Measurements from ENCODE around the gene MT1M.

MT1M gene

GRCh38 chr16:56604966-56605365, 27.5 kb upstream of the MT1M start:
- DNase-seq (ENCODE audit: extremely low spot score), result no peak
- POLR2A ChIA-PET, result no interaction called here
- CTCF ChIA-PET, result interaction anchor here (0.9 to 4.3 kb wide), 4 partner anchors 29 to 359 kb away, joined by 3 to 35 read pairs (median 4); no protein-coding TSS in a partner anchor
- TF ChIP-seq CTCF (IDR thresholded peaks at IDR 0.05; ENCODE audit: control extremely low read depth, extremely low read depth, low read depth, missing control alignments), result no peak

GRCh38 chr16:56605475-56605874, 27.0 kb upstream of the MT1M start:
- CTCF ChIA-PET, result interaction anchor here (0.9 to 4.3 kb wide), 4 partner anchors 29 to 359 kb away, joined by 3 to 35 read pairs (median 4); no protein-coding TSS in a partner anchor
- no peak for DNase-seq (ENCODE audit: extremely low spot score)
- TF ChIP-seq CTCF (IDR thresholded peaks at IDR 0.05; ENCODE audit: control extremely low read depth, extremely low read depth, low read depth, missing control alignments), result no peak
- POLR2A ChIA-PET, result no interaction called here

- no peak for DNase-seq (ENCODE audit: extremely low spot score)
- POLR2A ChIA-PET, result no interaction called here
- no peak for TF ChIP-seq CTCF (IDR thresholded peaks at IDR 0.05; ENCODE audit: control extremely low read depth, extremely low read depth, low read depth, missing control alignments)
- CTCF ChIA-PET, result interaction anchor here (1.3 to 4.3 kb wide), 2 partner anchors 97 to 358 kb away, joined by 3 to 35 read pairs; no protein-coding TSS in a partner anchor
Measured at GRCh38 chr16:56606071-56606475, 26.4 kb upstream of the MT1M start.

GRCh38 chr16:56606476-56607108, 25.9 kb upstream of the MT1M start:
- DNase-seq (ENCODE audit: extremely low spot score), result no peak
- CTCF ChIA-PET, result interaction anchor here (1.0 to 4.3 kb wide), 4 partner anchors 30 to 358 kb away, joined by 3 to 35 read pairs (median 3); no protein-coding TSS in a partner anchor
- TF ChIP-seq CTCF (IDR thresholded peaks at IDR 0.05; ENCODE audit: control extremely low read depth, extremely low read depth, low read depth, missing control alignments), result no peak
- POLR2A ChIA-PET, result no interaction called here

- CTCF ChIA-PET, result interaction anchor here (1.0 to 1.1 kb wide), 2 partner anchors 30 to 95 kb away, joined by 3 read pairs; no protein-coding TSS in a partner anchor
- POLR2A ChIA-PET, result no interaction called here
- DNase-seq (ENCODE audit: extremely low spot score), result no peak
- TF ChIP-seq CTCF (IDR thresholded peaks at IDR 0.05; ENCODE audit: control extremely low read depth, extremely low read depth, low read depth, missing control alignments), result no peak
Measured at GRCh38 chr16:56607109-56607618, 25.3 kb upstream of the MT1M start.

- TF ChIP-seq CTCF (IDR thresholded peaks at IDR 0.05; ENCODE audit: control extremely low read depth, extremely low read depth, low read depth, missing control alignments), result no peak
- DNase-seq (ENCODE audit: extremely low spot score), result no peak
- ChIA-PET CTCF (interaction anchor here (1.0 to 1.1 kb wide), 2 partner anchors 31 to 94 kb away, joined by 3 read pairs; no protein-coding TSS in a partner anchor), POLR2A (interaction anchor here (1.4 kb wide), 1 partner anchor 75 kb away, joined by 5 read pairs; no protein-coding TSS in a partner anchor)
Measured at GRCh38 chr16:56607675-56608042, 24.8 kb upstream of the MT1M start.
